ENCODE data around the gene MTOR.
"Not testable (repeated sequence)": the region's sequence is repeated elsewhere in the genome, so short reads cannot be mapped to it uniquely, and the experiment has no call there.

MTOR gene

DNA sequence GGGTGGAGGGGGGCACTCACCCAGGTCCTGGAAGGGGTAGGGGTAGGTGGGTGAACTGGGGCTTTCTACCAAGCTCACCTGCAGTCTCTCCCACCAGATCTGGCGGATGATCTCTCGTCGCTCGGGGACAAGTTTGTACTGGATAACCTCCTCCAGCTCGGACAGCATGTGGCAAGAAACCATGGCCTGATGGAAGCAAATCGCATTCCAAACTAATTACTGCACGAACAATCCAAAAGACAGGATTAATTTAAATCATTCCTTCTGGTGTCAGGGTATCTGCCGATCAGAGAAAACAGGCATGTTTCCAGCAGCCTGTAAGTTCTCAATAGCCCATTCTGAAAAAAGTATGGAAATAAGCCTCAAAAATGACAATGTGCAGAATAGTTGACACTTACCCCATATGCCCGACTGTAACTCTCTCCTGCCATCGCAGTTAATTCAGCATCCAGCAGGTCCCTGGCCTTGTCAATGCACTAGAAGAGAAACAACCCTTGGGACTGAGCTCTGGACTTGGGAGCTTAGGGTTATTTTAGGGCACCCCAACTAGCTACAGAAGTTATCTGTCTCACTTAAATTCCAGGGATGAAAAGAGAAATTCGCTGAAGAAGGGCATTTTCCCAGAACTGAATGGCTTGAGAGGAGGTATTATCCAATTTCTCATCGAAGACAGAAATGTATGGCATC lies 117.6 kb downstream of the MTOR start:
- no peak for DNase-seq

DNA sequence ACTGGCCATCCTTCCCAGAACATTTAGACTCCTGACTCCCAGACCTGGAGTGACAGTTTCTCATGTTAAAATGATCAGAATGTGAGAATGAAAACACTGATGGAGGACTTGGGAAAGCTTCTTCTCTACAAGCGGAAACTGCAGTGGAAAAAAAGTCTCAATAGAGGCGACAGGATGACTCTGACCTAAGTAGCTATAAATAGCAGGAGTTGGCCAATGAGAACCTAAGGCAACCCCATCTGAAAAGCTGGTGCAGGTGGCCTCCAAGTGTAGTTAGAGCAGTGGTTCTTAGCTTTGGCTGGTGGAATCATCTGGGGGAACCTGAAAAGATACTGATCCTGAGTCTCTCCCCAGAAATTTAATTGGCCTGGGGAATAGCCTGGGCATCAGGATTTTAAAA lies 118.4 kb downstream of the MTOR start:
- no peak for DNase-seq

DNA sequence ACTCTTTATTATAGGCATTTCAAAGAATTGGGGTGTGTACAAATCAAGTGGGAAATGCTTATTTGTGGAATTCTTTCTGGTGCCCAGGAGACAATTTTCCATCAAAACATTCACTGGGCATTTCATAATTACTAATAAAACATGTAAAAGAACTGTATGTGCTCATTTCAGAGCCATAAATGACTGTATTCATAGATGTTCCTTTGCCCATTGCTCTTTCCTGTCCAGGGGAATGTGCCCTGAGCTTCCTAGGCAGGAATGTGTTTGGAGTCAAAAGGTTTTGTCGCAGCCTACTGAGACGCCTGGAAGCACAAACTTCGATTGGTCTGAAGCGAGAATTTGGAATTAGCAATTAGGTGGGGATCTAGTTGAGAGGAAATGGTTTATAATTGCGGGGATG lies 119.0 kb downstream of the MTOR start:
- DNase-seq, result no peak

DNA sequence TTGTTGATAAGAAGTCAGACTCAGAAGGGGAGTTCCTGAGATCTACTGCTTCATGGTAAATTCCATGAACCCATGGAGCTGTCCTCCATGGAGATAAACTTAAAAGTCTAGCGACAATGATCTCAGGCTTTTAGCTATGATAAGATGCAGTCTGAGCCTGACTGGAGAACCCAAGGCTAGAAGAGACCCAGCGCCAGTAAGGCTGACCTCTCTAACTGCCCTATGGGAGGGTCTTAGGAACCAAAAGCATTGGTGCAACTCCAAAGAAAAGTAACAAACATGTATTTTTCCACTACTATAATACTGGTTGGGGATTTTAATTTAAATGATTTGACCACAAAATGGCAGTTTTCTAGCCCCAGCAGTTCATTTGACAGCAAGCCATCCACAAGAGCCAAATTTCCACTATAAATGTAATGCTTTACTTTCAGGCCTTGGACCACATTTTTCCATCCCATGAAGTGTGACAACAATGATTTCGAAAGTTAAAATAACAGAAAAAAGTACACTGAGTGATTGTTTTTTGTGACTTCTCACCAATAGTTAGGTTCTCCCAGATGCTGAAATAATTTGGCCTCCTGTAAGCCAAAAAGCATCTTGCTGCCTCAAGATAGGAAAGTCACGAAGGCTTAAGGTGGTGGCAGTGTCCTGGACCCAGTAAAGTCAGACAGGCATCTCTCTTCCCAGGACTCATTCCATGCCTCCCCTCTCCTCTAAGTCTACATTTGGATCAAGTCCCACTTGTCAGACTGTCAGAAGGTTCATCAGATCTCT lies 119.5 kb downstream of the MTOR start:
- DNase-seq, result no peak

DNA sequence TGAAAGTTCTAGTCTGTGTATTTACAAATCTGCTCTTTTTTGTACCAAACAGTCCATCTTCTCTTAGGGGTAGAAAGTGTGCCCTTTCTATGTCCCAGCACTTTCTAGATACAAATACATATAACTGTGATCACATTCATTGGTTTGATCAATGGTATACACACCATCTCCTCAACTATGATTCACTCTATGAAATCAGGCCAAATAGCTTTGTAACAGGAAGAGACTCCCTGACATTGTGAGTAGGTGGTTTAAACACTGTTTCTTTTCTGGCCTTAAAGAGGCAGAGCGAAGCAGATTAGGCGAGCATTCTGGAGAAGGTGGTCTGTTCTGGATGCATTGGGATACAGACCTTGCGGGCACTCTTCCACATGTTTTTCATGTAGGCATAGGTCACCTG lies 123.4 kb downstream of the MTOR start:
- no peak for DNase-seq

DNA sequence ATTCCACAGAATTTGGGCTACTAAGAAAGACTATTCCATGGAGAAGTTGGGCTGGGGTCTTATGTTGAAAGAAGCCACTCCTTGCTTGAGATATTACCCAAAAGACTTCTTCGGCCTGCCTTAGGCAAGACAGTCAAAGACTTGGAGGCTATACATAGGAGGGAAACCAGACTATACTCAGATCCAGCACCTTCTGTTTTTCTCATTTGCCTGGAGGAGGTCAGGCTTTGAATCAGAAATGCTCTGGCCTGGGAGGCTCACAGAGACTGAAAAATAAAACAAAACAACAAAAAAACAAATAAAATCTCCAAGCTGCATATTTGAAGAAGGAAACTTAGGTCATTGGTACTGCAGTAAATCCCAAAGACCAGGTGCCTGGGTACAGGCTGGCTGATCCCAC lies 124.3 kb downstream of the MTOR start:
- DNase-seq, result no peak

DNA sequence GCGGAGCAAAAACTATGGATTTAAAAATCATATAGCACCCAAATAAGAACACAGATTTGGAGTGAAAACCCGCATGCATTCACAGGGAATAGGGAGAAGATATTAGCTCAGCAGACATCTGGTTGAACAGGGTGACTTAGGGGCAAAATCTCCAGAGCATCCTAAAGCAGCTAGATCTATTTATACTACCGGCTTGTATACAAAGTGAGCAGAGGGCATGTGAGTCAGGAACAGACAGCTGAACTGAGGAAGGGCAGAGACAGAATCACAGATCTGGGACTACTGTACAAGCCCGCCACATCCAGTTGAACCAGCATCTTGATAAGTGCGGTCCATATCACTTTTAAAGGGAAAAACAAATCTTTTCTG lies 127.5 kb downstream of the MTOR start:
- DNase-seq, result no peak

DNA sequence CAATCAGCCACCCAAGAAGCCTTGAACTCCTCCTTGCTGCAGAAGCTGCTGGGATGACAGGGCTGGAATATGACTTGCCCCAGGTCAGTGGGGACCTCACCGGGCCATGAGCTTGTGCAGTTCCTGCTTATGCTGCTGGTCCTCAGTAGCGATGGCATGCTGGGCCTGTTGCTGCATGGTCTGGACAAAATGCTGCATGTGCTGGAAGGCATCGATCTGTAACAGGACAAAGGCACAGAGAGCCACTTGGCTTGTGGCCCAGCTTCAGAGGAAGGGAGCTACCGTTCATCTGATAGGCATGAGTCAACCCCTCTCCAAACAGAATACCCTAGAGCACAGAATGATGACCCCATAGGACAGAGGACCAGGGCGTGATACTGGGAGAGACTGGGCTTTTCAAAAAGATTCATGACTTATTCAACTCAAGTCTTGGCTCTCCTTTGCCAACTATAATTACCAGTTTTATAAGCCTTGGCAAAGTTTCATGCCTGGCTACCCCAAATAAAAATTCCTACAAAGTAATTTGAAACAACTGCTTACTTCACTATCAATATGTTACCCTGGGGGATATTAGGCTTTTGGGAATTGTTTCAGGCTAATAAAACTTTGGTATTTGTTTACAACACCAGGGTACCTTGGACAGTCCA lies 128.0 kb downstream of the MTOR start:
- DNase-seq, result no peak

DNA sequence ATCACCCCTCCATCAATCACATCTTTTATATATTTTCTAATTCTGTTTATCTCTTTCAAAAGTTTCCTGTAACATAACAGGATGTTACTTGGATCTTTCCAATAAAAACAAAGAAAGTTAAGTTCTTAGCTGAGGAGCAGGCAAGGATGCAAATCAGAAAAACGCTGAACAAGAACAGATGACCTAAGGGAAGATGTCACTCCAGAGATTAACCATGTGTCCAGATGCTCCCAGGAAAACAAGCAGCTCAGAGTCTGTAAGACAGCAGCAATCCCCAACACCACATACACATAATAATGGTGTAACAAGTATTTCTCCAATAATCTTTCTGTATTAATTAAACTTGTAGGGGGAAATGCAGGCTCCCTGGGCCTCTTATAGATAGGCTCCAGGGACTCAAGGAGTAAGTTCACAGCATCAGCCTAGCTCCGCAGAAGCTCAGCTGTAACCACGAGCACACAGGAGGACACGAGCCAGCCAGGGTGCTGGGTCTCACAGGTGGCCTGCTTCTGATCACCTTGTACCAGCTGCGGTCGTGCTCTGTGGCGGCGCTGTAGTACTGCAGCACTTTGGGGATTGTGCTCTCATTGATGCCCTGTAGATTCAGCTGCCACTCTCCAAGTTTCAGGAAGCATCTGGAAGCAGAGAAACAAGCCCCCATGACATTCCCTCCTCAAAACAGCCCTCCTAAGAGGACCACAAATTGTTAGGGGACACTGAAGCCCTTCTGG lies 129.6 kb downstream of the MTOR start:
- no peak for DNase-seq

DNA sequence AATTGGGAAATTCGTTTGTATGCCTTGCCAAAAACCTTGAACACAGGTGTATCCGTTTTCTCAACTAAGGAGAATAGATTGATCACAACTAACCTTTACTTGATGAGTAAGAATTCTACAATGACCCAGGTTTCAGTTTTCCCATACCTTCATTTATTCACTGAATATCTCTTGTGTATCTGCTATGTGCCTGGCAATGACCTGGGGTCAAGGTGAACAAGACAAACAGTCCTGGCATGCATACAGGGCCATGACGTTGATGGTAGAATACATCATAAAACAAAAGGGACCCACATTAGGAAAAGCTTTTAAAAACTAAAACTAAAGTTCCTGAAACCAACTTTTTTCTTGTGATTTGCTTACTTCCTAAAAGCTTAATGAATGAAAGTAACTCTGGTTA lies 130.5 kb downstream of the MTOR start:
- no peak for DNase-seq

DNA sequence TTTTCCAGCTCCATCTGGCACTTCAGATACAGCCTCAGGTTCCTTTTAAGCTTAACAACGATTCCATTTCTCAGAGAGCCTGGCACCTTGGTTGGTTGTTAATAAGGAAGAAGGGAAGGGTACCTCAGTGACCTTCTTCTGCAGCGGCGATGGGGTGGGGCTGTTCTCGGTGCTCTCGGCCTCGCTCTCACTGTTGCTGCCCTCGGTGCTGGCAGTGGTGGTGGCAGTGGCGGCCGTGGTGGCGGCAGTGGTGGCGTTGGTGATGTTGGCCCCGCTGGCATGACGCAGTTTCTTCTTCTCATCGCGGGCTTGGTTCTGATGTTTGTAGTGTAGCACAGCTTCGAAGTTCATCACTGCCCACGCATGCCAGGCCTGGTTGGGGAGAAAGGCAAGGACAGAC lies 131.9 kb downstream of the MTOR start:
- DNase-seq, result no peak

DNA sequence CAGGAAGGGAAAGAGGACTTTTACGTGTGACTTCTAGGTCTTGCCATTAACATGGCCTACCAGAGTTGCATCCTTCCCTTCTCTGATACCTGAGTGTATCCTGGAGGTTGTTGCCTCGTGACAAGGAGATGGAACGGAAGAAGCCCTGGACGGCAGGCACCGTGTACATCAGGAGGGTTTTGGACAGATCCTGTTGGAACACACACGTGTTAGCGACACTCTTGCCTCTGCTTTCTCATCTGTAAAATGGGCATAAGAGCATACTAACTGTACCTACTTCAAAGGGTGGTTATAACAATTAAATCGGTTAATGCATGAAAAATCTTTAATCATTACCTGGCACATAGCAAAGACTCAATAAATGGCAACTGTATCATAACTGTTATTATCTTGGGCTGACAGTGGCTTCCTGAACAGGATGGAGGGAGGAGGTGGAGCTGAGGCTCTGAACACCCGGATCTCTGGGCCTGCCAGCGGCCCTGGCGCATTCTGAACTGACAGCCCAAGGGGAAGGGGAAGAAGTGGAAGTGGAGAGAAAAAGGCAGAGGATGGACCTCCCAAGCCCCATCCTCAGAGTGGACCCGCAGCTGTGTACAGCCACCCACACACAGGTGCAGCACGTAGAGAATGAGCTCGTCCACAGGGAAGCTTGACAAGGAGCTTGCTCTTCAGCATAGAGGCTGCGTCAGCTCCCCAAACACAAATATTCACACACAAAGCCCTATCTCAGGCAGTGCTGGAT lies 132.5 kb downstream of the MTOR start:
- no peak for DNase-seq

DNA sequence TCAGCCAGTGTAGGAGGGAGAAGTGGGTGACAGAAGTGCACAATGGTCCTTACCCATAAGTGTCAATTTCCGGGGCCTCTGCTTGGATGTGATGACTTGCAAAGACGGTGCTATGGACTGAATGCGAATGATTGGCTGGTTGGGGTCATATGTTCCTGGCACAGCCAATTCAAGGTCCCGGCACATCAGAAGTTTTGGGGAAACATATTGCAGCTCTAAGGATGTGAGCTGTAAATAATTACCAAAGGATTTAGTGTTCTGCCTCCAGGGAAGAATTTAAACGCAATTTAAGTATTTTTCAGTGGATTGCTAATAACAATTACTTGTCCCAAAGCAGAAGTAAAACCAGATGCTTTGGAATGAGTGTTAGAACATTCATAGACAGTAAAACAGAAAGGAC lies 135.8 kb downstream of the MTOR start:
- DNase-seq, result no peak

DNA sequence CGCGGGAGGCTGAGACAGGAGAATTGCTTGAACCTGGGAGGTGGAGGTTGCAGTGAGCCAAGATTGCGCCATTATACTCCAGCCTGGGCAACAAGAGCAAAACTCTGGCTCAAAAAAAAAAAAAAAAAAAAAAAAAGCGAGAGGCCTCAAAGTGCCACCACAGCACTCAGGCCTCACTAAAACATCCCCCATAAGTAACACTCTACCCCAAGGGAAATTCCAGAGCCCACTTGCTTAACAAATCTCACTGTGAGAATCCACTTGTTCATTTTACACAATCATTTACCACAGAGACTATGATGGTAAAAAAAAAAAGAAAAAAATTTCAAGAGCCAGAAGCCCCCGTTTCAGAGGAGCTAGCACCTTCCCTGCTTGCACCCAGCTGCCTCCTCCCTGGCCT lies 136.4 kb downstream of the MTOR start:
- no peak for DNase-seq

DNA sequence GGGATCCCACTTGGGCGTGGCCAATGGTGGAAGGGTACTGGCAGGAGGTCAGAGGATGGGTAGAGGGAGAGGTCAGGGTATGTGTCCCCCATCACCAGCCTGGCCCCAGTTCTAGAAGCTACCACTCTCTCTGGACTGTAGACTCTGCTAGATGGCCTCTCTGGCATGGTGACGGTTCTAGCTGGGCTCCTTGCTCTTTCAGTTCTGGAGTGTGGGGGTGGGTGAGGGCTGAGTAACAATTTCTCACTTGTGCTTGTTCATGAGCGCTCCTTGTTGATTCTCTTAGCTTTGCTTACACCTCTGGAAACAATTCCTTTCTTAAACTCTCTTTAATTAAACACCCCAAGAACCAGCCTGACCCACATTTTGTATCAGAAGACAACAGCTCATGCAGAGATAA lies 137.4 kb downstream of the MTOR start:
- no peak for DNase-seq

DNA sequence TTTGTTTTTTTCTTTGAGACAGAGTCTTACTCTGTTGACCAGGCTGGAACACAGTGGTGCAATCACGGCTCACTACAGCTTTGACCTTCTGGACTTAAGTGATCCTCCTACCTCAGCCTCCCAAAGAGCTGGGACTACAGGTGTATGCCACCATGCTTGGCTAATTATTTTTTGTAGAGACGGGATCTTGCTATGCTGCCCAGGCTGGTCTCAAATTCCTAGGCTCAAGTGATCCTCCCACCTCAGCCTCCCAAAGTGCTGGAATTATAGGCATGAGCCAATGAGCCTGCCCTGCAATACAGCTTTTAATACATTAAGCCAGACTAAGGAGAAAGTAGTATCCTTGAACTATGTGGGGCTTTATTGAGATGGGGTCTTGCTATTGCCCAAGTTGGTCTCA lies 146.0 kb downstream of the MTOR start:
- no peak for DNase-seq

DNA sequence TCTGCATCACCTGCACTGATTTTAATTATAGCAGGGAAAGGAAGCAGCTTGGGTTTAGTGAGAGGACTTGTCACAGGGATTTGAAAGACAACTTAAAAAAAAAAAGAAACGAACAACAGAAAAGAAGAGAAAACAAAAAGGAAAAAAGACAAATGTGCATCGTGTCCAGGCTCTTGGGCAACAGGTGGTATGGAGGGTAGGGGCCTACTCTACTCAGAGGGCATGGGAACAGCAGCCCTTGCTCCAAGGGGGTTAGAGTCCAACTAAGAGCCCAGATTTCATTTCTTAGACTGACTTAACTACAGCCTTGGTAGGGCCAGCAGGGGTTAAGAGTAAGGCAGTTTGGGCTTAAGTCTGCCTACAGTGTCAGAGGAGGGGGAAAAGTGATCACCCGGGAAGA lies 147.4 kb downstream of the MTOR start:
- DNase-seq, result no peak

DNA sequence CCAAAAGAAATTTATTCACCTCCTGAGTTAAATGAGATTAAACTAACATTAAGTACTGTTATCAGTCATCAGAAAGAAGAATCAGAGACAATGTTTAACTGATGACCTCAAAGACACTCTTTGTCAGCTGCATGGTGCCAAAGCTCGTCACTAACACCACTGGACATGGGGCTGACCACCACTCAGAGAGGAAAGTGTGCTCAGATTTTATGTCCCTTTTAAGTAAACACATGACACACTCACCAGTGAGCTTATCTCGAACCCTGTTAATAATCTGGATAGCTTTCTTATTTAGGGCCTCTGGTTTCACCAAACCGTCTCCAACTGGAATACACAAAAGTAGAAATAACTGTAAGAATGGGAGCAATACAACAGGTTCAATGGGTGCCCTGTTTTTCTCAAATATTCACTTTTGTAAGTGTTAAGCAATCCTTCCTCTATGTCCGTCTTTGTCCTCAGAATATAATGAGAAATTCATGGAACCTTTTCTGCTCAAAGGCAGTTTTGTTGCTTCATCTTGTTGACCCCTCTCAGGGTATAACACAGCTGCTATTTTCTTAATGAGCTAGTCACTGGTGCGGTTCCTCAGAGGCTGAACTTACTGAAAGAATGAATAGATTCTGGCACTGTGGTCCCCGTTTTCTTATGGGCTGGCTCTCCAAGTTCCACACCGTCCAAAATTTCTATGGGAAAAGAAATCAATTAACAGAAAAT lies 153.1 kb downstream of the MTOR start:
- DNase-seq, result no peak

DNA sequence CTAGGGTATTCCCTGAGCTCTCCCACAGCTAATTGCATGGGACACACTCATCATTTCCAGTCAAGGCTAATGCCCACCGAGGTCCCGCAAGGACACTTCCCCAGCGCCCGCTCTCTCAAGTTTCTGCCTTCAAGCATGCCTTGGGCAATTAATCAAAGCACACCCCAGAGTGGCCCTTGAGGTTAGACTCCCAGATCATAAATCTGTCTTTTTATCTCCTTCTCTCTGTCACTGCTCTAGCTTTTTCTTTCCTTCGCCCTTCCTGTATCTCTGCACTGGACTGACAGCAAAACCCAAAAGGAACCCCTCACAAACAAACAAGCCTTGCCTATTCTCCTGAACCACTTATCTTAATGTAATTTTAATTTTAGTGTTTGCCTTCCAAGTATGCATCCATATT lies 154.8 kb downstream of the MTOR start:
- DNase-seq, result no peak

DNA sequence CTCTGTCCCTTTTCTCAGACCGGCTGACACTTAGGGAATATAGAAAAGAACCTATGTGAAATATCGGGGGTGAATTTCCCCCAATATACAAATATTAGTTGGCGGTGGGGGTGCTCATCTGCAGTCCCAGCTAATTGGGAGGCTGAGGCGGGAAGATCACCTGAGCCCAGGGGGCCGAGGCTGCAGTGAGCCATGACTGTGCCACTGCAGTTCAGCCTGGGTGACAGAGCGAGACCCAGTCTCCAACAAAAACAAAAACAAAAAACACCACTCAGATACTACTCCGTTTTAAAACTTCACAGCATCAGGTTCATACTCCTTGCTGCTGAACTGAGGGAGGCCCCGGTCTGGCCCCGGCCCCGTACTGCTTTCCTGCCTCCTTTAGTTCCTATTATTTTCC lies 156.8 kb downstream of the MTOR start:
- no peak for DNase-seq

DNA sequence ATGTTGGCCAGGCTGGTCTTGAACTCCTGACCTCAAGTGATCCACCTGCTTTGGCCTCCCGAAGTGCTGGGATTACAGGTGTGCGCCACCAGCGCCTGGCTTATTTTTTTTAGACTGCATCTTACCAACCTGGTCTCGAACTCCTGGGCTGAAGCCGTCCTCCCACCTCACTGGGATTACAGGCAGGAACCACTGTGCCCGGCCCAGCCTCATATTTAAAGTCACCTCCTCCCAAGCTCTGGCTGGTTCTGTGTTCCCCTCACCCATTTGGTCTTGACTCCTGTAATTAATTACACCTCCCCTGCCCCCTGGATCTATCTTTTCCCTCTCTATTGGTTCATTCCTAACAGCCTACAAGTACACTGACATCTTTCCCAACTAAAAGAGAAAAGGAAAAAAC lies 161.0 kb downstream of the MTOR start:
- no peak for DNase-seq

DNA sequence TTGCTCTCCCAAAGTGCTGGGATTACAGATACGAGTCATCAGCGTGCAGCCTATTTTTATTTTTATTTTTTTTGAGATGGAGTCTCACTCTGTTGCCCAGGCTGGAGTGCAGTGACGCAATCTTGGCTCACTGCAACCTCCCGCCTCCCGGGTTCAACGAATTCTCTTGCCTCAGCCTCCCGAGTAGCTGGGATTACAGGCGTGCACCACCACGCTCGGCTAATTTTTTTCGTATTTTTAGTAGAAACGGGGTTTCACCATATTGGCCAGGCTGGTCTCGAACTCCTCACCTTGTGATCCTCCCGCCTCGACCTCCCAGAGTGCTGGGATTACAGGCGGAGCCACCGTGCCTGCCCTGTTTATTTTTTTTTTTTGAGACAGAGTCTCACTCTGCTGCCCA lies 161.5 kb downstream of the MTOR start:
- not testable (repeated sequence) for DNase-seq
